Measurements from ENCODE around the gene LMNB1.
A peak's percentile ranks its signal among the peaks of the same experiment; 100 is the strongest.

The LMNB1 gene

GRCh38 chr5:126846344-126846743 is 69.4 kb downstream of the LMNB1 start:
- peak; percentile 58 for TF ChIP-seq CTCF (conservative IDR thresholded peaks at IDR 0.05; ENCODE audit: low read length)
- DNase-seq (ENCODE audit: low read depth) = peak; percentile 64
- H3K4me3 ChIP-seq (ENCODE audit: low read length) = no peak overlapping the region

DNA sequence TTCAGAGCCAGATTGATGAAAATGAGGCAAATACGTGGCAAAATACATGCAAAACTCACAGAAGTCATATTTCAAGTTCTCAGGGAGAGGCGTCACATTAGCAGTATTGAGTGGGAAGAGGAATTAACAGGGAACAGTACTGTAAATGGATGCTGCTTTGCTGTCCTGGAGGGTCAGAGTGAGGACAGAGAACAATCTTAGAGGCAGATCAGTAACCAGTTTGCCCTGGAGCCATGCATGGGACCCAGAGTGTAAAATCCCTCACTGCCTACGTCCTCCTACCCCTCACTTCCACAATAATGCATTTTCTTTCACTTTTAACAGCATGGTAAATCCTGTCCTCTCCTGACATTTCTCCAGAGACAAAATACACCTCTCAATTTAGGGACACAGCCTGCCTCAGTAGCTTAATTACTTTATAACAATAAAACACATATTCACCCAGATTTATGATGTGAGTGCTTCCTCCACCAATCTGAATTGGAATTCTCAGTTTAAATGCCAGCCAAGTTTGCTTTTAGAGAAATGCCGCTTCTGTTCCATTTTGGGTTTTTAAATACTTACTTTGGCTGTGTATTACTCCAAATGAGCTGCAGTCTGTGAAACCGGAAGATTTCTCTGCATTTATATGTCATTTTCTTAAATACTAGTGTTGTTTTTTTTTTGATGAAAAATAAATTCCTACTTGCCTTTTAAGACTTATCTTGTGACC is 70.0 kb downstream of the LMNB1 start:
- no peak for DNase-seq (ENCODE audit: low read depth)
- no peak for TF ChIP-seq CTCF (conservative IDR thresholded peaks at IDR 0.05; ENCODE audit: low read length)
- H3K4me3 ChIP-seq (ENCODE audit: low read length) = peak overlapping the region; percentile 32

DNA sequence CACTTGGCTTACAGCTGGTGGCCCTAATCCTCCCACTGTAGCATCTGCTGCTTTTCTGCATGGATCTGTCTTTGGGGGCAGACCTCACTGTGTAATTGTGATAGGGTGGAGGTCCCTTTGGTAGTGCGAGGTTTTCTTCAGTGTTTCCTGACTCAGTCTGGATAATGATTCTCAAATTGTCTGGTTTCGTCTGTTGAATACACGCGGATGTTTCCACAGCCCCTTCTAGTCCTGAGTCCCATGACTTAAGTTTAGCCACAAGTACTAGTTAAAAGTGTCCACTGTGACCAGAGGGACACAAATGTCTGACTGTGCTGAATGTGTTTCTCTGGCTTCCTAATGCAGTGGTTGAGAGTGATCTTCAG is 70.5 kb downstream of the LMNB1 start:
- no peak for TF ChIP-seq CTCF (conservative IDR thresholded peaks at IDR 0.05; ENCODE audit: low read length)
- no peak for DNase-seq (ENCODE audit: low read depth)
- H3K4me3 ChIP-seq (ENCODE audit: low read length) = no peak overlapping the region; the same call in 1 of the 2 replicates

DNA sequence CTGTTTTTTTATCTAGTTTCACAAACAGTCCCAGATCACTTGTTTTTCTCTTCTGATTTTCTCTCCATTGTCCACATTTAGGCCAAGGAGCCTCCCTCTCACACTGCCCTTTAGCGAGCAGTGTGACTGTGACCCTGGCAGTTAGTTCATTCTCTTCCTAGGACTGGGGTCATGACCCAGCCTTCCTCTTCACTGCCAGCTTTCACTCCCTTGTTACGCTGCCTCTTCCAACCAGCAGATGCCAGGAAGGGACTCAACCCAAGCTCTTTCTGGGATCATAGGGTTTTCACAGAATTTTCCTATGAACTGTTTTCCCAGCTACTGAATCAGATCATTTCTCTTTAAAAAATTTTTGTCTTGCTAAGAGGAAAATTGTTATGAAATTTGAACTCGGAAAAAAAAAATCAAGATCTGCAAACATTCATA is 70.9 kb downstream of the LMNB1 start:
- no peak overlapping the region for H3K4me3 ChIP-seq (ENCODE audit: low read length)
- TF ChIP-seq CTCF (conservative IDR thresholded peaks at IDR 0.05; ENCODE audit: low read length) = peak; percentile 20; the same call in 1 of the 2 replicates
- no peak for DNase-seq (ENCODE audit: low read depth)

DNA sequence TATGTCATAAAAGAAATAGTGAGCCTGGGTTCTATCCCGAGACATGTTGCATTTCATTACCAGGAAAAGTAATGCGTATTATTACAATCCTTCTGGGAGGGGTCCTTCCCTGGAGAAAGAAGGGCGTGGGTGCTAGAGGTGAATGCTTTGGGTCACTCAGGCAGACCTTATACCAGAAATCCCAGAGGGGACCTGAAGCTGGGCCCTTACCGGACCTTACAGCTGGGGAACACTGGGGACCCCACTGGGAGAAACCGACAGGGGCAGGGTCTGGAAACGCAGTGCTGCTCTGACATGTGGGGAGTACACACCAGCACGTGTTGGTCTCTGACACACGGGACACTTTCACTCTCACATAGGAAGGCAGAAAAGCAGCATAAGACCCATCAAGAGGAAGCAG is 71.3 kb downstream of the LMNB1 start:
- DNase-seq (ENCODE audit: low read depth) = no peak
- no peak for TF ChIP-seq CTCF (conservative IDR thresholded peaks at IDR 0.05; ENCODE audit: low read length)
- H3K4me3 ChIP-seq (ENCODE audit: low read length) = no peak overlapping the region

GRCh38 chr5:126849101-126849678 is 72.3 kb downstream of the LMNB1 start:
- no peak overlapping the region for H3K4me3 ChIP-seq (ENCODE audit: low read length)
- DNase-seq (ENCODE audit: low read depth) = peak; percentile 17
- no peak for TF ChIP-seq CTCF (conservative IDR thresholded peaks at IDR 0.05; ENCODE audit: low read length)

GRCh38 chr5:126851501-126852011 is 74.6 kb downstream of the LMNB1 start:
- TF ChIP-seq CTCF (conservative IDR thresholded peaks at IDR 0.05; ENCODE audit: low read length) = no peak
- DNase-seq (ENCODE audit: low read depth) = no peak

More at GRCh38 chr5:126851501-126852011, 74.6 kb downstream of the LMNB1 start:
- H3K4me3 ChIP-seq (ENCODE audit: low read length) = no peak overlapping the region
